Urinary bladder (tissue), 4 donors: ENCODE measurements around the gene EVC2. TPM values are rescaled to one million over a fixed set of nuclear protein-coding genes. Genes with fewer than 3 reads are reported as not detected.
"Not testable (repeated sequence)": the region's sequence is repeated elsewhere in the genome, so short reads cannot be mapped to it uniquely, and the experiment has no call there.

ENCODE experiments used
- DNase-seq: peaks from one replicate; pipeline ENCODE4 v3.0.0-alpha.2; 2015; ENCODE audit errors: extremely low spot score
- H3K27ac ChIP-seq: one replicate; pipeline ENCODE4 v1.5.1; 2013; ENCODE audit warnings: low read depth, mild to moderate bottlenecking, moderate library complexity
- H3K36me3 ChIP-seq: one replicate; pipeline ENCODE4 v1.6.1; 2013; ENCODE audit warnings: mild to moderate bottlenecking, moderate library complexity; ENCODE audit not compliant: insufficient read depth
- H3K4me1 ChIP-seq: one replicate; pipeline ENCODE4 v1.6.1; 2013; ENCODE audit warnings: mild to moderate bottlenecking, moderate library complexity; ENCODE audit not compliant: insufficient read depth
- H3K4me3 ChIP-seq: one replicate; pipeline ENCODE4 v1.5.1; 2013; ENCODE audit warnings: low read depth, low read length
- WGBS: extraction: QIAGEN DNeasy Blood & Tissue Kit; methylation state at CpG from one replicate; pipeline ENCODE4 v1.1.7; 2013; 5-methylcytosine and 5-hydroxymethylcytosine counted together
- polyA plus RNA-seq: library from polyadenylated mRNA; stranded (reverse); fragments of 200-250 nt; gene quantifications from one replicate; pipeline ENCODE4 v1.2.3, GENCODE V29; 2013
- total RNA-seq: library from RNA; depleted of rRNA; stranded (reverse); fragments of >200 nt; gene quantifications from one replicate; pipeline ENCODE4 v1.2.3, GENCODE V29; 2014
- donor health status: healthy with polysubstance abuse.
- donor health status: healthy.

EVC2 gene
- total and polyA plus RNA-seq, 2 donors: 7.2 to 9.8 TPM

GRCh38 chr4:5593828-5594227, 114.5 kb downstream of the EVC2 start:
- H3K27ac ChIP-seq, H3K4me3 ChIP-seq, H3K4me1 ChIP-seq, DNase-seq, H3K36me3 ChIP-seq: not testable (repeated sequence)
- 96% methylated on average over 10 of the region's 10 CpGs for WGBS

- no peak for DNase-seq
- Histone ChIP-seq H3K4me1 (no peaks in the 10 kb centered on the region), H3K27ac (no peak overlapping the region), H3K4me3 (no peak overlapping the region), H3K36me3 (no peaks in the 10 kb centered on the region)
- WGBS: 93% methylated on average over 4 of the region's 4 CpGs
Observed at GRCh38 chr4:5592272-5592671, 116.1 kb downstream of the EVC2 start.

GRCh38 chr4:5589495-5589894, 118.9 kb downstream of the EVC2 start:
- no peak for DNase-seq
- no peak overlapping the region for H3K27ac ChIP-seq
- WGBS: 96% methylated on average over 2 of the region's 2 CpGs

GRCh38 chr4:5588046-5588445, 120.3 kb downstream of the EVC2 start:
- Histone ChIP-seq H3K4me3 (no peak overlapping the region), H3K4me1 (no peaks in the 10 kb centered on the region), H3K27ac (no peak overlapping the region), H3K36me3 (no peaks in the 10 kb centered on the region)
- 94% methylated on average over 1 of the region's 1 CpG for WGBS
- DNase-seq: no peak

More at GRCh38 chr4:5589495-5589894, 118.9 kb downstream of the EVC2 start:
- Histone ChIP-seq H3K4me3 (no peak overlapping the region), H3K4me1 (no peaks in the 10 kb centered on the region), H3K36me3 (no peaks in the 10 kb centered on the region)

GRCh38 chr4:5575941-5576340, 132.4 kb downstream of the EVC2 start:
- peaks cover 2% of the 10 kb centered on the region for H3K36me3 ChIP-seq
- no peak overlapping the region for H3K4me3 ChIP-seq
- 82% methylated on average over 5 of the region's 5 CpGs for WGBS
- no peaks in the 10 kb centered on the region for H3K4me1 ChIP-seq
- DNase-seq: no peak
- no peak overlapping the region for H3K27ac ChIP-seq

- H3K4me1 ChIP-seq: no peaks in the 10 kb centered on the region
- peaks cover 2% of the 10 kb centered on the region for H3K36me3 ChIP-seq
- no peak overlapping the region for H3K27ac ChIP-seq
- 86% methylated on average over 5 of the region's 5 CpGs for WGBS
- no peak overlapping the region for H3K4me3 ChIP-seq
- DNase-seq: no peak
Observed at GRCh38 chr4:5574386-5574785, 134.0 kb downstream of the EVC2 start.

- H3K4me3 ChIP-seq: no peak overlapping the region
- no peaks in the 10 kb centered on the region for H3K4me1 ChIP-seq
- 70% methylated on average over 8 of the region's 8 CpGs for WGBS
- DNase-seq: no peak
- H3K36me3 ChIP-seq: peaks cover 2% of the 10 kb centered on the region
- H3K27ac ChIP-seq: no peak overlapping the region
Observed at GRCh38 chr4:5573965-5574364, 134.4 kb downstream of the EVC2 start.

- H3K27ac ChIP-seq: no peak overlapping the region
- H3K4me3 ChIP-seq: no peak overlapping the region
- peaks cover 2% of the 10 kb centered on the region for H3K36me3 ChIP-seq
- 95% methylated on average over 5 of the region's 5 CpGs for WGBS
- H3K4me1 ChIP-seq: no peaks in the 10 kb centered on the region
- no peak for DNase-seq
Observed at GRCh38 chr4:5572751-5573150, 135.6 kb downstream of the EVC2 start.

GRCh38 chr4:5572114-5572513, 136.2 kb downstream of the EVC2 start:
- Histone ChIP-seq H3K4me1 (no peaks in the 10 kb centered on the region), H3K36me3 (peaks cover 2% of the 10 kb centered on the region), H3K4me3 (no peak overlapping the region), H3K27ac (no peak overlapping the region)
- DNase-seq: no peak
- WGBS: 90% methylated on average over 2 of the region's 2 CpGs

GRCh38 chr4:5571646-5572045, 136.7 kb downstream of the EVC2 start:
- WGBS: 88% methylated on average over 5 of the region's 5 CpGs
- no peaks in the 10 kb centered on the region for H3K4me1 ChIP-seq
- peaks cover 2% of the 10 kb centered on the region for H3K36me3 ChIP-seq
- H3K4me3 ChIP-seq: no peak overlapping the region
- H3K27ac ChIP-seq: no peak overlapping the region
- DNase-seq: no peak

- DNase-seq: no peak
- H3K36me3 ChIP-seq: no peaks in the 10 kb centered on the region
- no peak overlapping the region for H3K27ac ChIP-seq
- H3K4me1 ChIP-seq: no peaks in the 10 kb centered on the region
- 91% methylated on average over 5 of the region's 5 CpGs for WGBS
- H3K4me3 ChIP-seq: no peak overlapping the region
Observed at GRCh38 chr4:5569451-5569850, 138.9 kb downstream of the EVC2 start.

- 92% methylated on average over 6 of the region's 6 CpGs for WGBS
- no peaks in the 10 kb centered on the region for H3K4me1 ChIP-seq
- H3K27ac ChIP-seq: no peak overlapping the region
- DNase-seq: no peak
- H3K36me3 ChIP-seq: no peaks in the 10 kb centered on the region
- H3K4me3 ChIP-seq: no peak overlapping the region
Observed at GRCh38 chr4:5568931-5569330, 139.4 kb downstream of the EVC2 start.

- no peaks in the 10 kb centered on the region for H3K4me1 ChIP-seq
- WGBS: 94% methylated on average over 20 of the region's 20 CpGs
- H3K36me3 ChIP-seq: no peaks in the 10 kb centered on the region
- no peak overlapping the region for H3K27ac ChIP-seq
- no peak for DNase-seq
- no peak overlapping the region for H3K4me3 ChIP-seq
Observed at GRCh38 chr4:5568336-5568735, 140.0 kb downstream of the EVC2 start.

GRCh38 chr4:5566991-5567390, 141.4 kb downstream of the EVC2 start:
- DNase-seq: no peak
- WGBS: 91% methylated on average over 7 of the region's 7 CpGs

GRCh38 chr4:5566526-5566925, 141.8 kb downstream of the EVC2 start:
- H3K4me1 ChIP-seq: no peaks in the 10 kb centered on the region
- WGBS: 92% methylated on average over 6 of the region's 6 CpGs
- H3K36me3 ChIP-seq: no peaks in the 10 kb centered on the region
- no peak for DNase-seq
- H3K27ac ChIP-seq: no peak overlapping the region
- H3K4me3 ChIP-seq: no peak overlapping the region

More at GRCh38 chr4:5566991-5567390, 141.4 kb downstream of the EVC2 start:
- H3K4me1 ChIP-seq: no peaks in the 10 kb centered on the region
- no peaks in the 10 kb centered on the region for H3K36me3 ChIP-seq
- no peak overlapping the region for H3K4me3 ChIP-seq
- H3K27ac ChIP-seq: no peak overlapping the region
